ENCODE results near the gene ENOX1. TPM values are rescaled to one million over a fixed set of nuclear protein-coding genes. Genes with fewer than 3 reads are reported as not detected.

Gene ENOX1
- total RNA-seq, 2 donors from 2014 or later = 1.3 to 2.4 TPM

GRCh38 chr13:43611281-43612273 is 175.2 kb downstream of the ENOX1 start:
- no peaks in the 10 kb centered on the region for H3K36me3 ChIP-seq
- H3K27ac ChIP-seq = no peak overlapping the region

GRCh38 chr13:43608400-43609137 is 178.2 kb downstream of the ENOX1 start:
- TF ChIP-seq, protein P1, sequence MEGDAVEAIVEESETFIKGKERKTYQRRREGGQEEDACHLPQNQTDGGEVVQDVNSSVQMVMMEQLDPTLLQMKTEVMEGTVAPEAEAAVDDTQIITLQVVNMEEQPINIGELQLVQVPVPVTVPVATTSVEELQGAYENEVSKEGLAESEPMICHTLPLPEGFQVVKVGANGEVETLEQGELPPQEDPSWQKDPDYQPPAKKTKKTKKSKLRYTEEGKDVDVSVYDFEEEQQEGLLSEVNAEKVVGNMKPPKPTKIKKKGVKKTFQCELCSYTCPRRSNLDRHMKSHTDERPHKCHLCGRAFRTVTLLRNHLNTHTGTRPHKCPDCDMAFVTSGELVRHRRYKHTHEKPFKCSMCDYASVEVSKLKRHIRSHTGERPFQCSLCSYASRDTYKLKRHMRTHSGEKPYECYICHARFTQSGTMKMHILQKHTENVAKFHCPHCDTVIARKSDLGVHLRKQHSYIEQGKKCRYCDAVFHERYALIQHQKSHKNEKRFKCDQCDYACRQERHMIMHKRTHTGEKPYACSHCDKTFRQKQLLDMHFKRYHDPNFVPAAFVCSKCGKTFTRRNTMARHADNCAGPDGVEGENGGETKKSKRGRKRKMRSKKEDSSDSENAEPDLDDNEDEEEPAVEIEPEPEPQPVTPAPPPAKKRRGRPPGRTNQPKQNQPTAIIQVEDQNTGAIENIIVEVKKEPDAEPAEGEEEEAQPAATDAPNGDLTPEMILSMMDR (IDR thresholded peaks at IDR 0.05) = no peak
- Histone ChIP-seq H3K27me3 (no peaks in the 10 kb centered on the region), H3K4me1 (no peaks in the 10 kb centered on the region), H3K9me3 (peaks cover 0 to 20% of the 10 kb centered on the region in 2 donors), H3K4me3 (no peak overlapping the region), H3K36me3 (no peaks in the 10 kb centered on the region), H3K27ac (no peak overlapping the region)
- no peak for DNase-seq (ENCODE audit: low spot score)

More at GRCh38 chr13:43611281-43612273, 175.2 kb downstream of the ENOX1 start:
- no peaks in the 10 kb centered on the region for H3K27me3 ChIP-seq
- H3K9me3 ChIP-seq = no peaks in the 10 kb centered on the region
- no peak overlapping the region for H3K4me3 ChIP-seq
- no peaks in the 10 kb centered on the region for H3K4me1 ChIP-seq
- TF ChIP-seq, protein P1 (IDR thresholded peaks at IDR 0.05) = no peak
- DNase-seq (ENCODE audit: low spot score) = no peak

DNA sequence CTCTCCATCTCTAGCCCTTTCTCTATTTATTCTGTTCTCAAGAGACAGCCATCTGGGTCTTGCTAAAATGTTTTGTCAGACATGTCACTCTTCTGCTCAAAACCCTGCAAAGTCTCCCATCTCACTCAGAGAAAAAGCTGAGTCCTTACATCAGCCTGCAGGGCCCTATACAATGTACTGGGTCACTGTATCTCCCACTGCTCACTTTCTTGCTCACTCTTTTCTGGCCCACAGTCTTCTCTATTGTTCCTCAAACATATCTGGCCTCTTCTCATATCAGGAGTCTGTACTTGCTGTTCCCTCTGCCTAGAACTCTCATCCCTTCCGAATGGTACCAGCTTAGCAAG is 189.2 kb downstream of the ENOX1 start:
- no peak overlapping the region for H3K4me3 ChIP-seq
- no peaks in the 10 kb centered on the region for H3K36me3 ChIP-seq
- no peak for DNase-seq (ENCODE audit: low spot score)
- H3K4me1 ChIP-seq = no peaks in the 10 kb centered on the region
- H3K27ac ChIP-seq = no peak overlapping the region
- no peaks in the 10 kb centered on the region for H3K9me3 ChIP-seq
- TF ChIP-seq, protein P1 (IDR thresholded peaks at IDR 0.05) = no peak
- no peaks in the 10 kb centered on the region for H3K27me3 ChIP-seq

DNA sequence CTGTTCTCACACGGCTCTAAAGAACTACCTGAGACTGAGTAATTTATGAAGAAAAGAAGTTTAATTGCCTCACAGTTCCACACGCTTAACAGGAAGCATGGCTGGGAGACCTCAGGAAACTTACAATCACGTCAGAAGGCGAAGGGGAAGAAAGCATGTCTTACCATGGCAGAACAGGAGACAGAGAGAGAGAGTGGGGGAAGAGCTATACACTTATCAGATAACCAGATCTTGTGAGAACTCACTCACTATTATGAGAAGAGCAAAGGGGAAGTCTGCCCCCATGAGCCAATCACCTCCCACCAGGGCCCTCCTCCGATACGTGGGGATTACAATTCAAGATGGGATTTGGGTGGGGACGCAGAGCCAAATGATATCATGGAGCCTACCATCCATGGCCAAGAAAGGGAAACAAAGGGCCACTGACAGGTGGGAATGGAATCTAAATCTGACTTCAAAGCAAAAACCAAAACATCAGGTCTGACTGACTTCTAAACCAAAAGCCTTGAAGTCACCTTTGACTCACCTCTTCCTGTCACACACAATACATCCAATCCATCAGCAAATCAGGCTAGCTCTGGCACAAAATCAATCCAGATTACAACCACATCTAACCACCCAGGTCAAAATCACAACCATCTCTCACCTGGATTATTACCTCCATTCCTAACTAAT is 189.7 kb downstream of the ENOX1 start:
- Histone ChIP-seq H3K36me3 (no peaks in the 10 kb centered on the region), H3K27ac (no peak overlapping the region), H3K27me3 (no peaks in the 10 kb centered on the region), H3K9me3 (no peaks in the 10 kb centered on the region), H3K4me3 (no peak overlapping the region), H3K4me1 (no peaks in the 10 kb centered on the region)
- no peak for DNase-seq (ENCODE audit: low spot score)
- TF ChIP-seq, protein P1 (IDR thresholded peaks at IDR 0.05) = no peak

DNA sequence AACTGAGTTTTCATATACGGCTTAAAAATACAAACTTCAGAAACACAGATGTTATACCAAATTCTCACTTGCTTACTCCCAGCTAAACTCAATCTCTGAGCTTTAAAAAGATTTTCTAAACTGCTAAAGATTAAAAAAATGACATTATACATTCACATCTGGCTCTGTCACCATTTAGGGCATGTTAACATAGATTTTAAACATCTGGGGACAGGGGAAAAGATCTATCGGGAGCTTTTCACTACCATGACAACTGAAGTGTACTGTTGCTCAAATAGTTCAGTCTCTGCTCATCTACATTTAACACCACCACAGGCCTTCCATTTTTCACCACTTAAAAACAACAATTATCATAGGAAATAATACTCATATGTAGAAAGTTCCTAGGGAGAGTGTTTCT is 190.8 kb downstream of the ENOX1 start:
- TF ChIP-seq, protein P1 (IDR thresholded peaks at IDR 0.05) = no peak
- Histone ChIP-seq H3K27me3 (no peaks in the 10 kb centered on the region), H3K4me3 (no peak overlapping the region), H3K4me1 (no peaks in the 10 kb centered on the region), H3K36me3 (no peaks in the 10 kb centered on the region), H3K27ac (no peak overlapping the region), H3K9me3 (no peaks in the 10 kb centered on the region)
- DNase-seq (ENCODE audit: low spot score) = no peak
